Coronary artery (tissue), 2 donors: ENCODE data around the gene DPP9.

ENCODE experiments used
- DNase-seq: peaks from one replicate; pipeline ENCODE4 v3.0.0-alpha.2; 2017; ENCODE audit warnings: low spot score
- H3K27ac ChIP-seq, 2 donors: fragments of 200-600 bp; sonication (generic); one replicate each; pipeline ENCODE4 v1.5.1; 2016 to 2019
- H3K4me3 ChIP-seq: fragments of 200-600 bp; sonication (generic); 2 replicates; pipeline ENCODE4 v1.5.1; 2016; ENCODE audit warnings: mild to moderate bottlenecking, moderate library complexity
- CTCF ChIP-seq: fragments of 200-600 bp; sonication (generic); IDR thresholded peaks from one replicate; pipeline ENCODE4 v1.5.1; 2019; ENCODE audit warnings: antibody characterized with exemption

Gene DPP9

GRCh38 chr19:4709440-4710280 is 14.0 kb downstream of the DPP9 start:
- no peak overlapping the region for H3K4me3 ChIP-seq
- H3K27ac ChIP-seq = peak overlapping the region; percentile 2 to 40
- DNase-seq = no peak
- no peak for TF ChIP-seq CTCF

- Histone ChIP-seq H3K4me3 (no peak overlapping the region), H3K27ac (peak overlapping the region; percentile 38 to 82)
- no peak for DNase-seq
- TF ChIP-seq CTCF = no peak
Observed at GRCh38 chr19:4707956-4708650, 15.5 kb downstream of the DPP9 start.

GRCh38 chr19:4707322-4707721 is 16.3 kb downstream of the DPP9 start:
- peak overlapping the region in 1 of 2 donors; percentile 82 for H3K27ac ChIP-seq
- no peak for TF ChIP-seq CTCF
- no peak overlapping the region for H3K4me3 ChIP-seq
- no peak for DNase-seq

GRCh38 chr19:4705413-4706131 is 18.1 kb downstream of the DPP9 start:
- no peak for TF ChIP-seq CTCF
- no peak overlapping the region for H3K4me3 ChIP-seq
- no peak for DNase-seq
- no peak overlapping the region for H3K27ac ChIP-seq

- TF ChIP-seq CTCF = no peak
- no peak for DNase-seq
- Histone ChIP-seq H3K27ac (no peak overlapping the region), H3K4me3 (no peak overlapping the region)
Observed at GRCh38 chr19:4704317-4704673, 19.3 kb downstream of the DPP9 start.

GRCh38 chr19:4703671-4704316 is 19.8 kb downstream of the DPP9 start:
- TF ChIP-seq CTCF = no peak
- no peak overlapping the region for H3K27ac ChIP-seq
- no peak for DNase-seq
- no peak overlapping the region for H3K4me3 ChIP-seq
